Measurements from ENCODE around the gene CCDC136.

The CCDC136 gene

DNA sequence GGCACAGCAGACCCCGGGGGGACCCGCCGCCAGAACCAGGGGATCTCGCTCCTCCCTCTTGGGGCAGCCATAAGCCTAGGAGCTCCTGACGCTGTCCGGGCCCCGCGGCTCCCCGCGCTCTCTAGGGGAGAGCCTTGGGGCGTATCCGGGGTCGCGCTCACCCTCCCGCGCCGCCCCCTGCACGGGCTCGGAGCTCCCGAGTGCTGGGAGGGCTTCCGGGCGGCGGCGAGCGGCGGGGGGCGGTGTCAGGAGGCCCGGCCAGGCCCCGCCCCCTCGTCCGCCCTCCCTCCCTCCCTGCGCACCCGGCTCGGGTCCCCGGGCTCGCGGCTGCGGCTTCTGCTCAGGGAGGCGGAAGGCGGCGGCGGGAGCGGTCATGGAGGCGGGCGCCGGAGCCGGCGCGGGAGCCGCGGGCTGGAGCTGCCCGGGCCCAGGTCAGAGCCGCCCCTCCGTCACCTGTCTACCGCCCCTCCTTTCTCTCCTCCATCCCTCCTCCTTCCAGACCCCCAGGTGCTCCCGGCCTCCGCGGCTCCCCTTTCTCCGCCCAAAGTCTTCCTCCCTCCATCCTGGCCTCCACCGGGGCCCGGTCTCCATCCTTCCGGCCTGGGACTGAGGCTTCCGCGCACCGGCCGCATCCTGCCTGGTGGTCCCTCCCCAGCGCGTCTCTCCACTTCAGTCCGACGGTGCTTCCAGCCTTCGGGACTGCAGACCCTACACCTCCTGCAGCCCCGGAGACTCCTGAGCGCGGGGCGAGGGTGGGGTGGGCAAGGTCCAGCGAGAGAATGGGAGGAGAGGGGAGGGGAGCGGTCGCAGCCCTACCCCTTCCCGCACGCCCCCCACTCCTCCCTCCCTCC, at the start of gene CCDC136:
TSS of gene CCDC136 (plus strand) at position 848 of the 851 bp plus-strand sequence. CDS start 444 bp downstream, outside the sequence.
- FAIRE-seq (no peak), DNase-seq (ENCODE audit: insufficient read length, low spot score) (peak; percentile 47)
- TF ChIP-seq, protein P1, sequence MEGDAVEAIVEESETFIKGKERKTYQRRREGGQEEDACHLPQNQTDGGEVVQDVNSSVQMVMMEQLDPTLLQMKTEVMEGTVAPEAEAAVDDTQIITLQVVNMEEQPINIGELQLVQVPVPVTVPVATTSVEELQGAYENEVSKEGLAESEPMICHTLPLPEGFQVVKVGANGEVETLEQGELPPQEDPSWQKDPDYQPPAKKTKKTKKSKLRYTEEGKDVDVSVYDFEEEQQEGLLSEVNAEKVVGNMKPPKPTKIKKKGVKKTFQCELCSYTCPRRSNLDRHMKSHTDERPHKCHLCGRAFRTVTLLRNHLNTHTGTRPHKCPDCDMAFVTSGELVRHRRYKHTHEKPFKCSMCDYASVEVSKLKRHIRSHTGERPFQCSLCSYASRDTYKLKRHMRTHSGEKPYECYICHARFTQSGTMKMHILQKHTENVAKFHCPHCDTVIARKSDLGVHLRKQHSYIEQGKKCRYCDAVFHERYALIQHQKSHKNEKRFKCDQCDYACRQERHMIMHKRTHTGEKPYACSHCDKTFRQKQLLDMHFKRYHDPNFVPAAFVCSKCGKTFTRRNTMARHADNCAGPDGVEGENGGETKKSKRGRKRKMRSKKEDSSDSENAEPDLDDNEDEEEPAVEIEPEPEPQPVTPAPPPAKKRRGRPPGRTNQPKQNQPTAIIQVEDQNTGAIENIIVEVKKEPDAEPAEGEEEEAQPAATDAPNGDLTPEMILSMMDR (IDR thresholded peaks at IDR 0.05; ENCODE audit: insufficient read depth, missing control alignments): no peak

DNA sequence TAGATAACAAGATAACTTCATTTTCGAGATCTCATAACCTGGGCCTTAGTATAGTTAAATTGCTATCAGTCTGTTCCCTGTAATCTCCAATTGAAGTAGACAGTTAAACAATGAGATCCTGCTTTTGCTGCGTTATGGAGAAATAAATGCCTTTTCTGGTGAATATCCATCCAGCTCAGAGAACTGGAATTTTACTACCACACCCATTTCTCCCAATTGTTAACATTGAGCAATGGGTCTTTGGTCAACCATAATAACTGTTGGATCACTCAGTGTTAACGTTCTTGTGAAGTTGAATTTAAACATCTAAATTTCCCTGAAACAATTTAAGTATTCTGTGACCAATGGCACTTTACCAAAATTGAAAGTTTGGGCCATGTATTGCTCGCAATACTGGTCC, 49.6 kb upstream of the CCDC136 start:
- FAIRE-seq (no peak), DNase-seq (ENCODE audit: insufficient read length, low spot score) (no peak)
- TF ChIP-seq, protein P1 (IDR thresholded peaks at IDR 0.05; ENCODE audit: insufficient read depth, missing control alignments): no peak

DNA sequence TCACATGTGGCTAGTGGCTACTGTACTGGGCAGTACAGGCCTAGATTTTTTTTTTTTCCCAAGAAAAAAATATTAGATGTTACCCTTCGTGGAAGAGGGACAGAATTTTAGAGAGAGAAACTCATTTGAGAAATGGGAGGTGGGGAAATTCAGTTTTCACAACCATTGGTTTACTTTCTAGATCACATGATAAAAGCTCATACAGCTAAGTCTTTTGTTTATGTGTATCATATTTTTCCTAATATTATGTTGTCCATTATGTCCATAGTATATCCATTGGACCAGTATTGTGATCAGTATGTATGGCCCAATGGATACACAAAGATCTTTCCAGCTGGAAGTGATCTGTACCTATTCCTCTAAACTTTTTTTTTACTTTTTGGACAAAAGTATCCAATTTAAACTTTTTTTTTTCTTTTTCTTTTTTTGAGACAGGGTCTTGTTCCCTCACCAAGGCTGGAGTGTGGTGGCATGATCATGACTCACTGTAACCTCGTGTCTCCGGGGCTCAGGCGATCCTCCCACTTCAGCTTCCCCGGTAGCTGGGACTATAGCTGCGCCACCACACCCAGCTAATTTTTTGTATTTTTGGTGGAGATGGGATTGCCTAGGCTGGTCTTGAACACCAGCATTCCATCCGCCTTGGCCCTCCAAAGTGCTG, 48.5 kb upstream of the CCDC136 start:
- FAIRE-seq (no peak), DNase-seq (ENCODE audit: insufficient read length, low spot score) (no peak)
- TF ChIP-seq, protein P1 (IDR thresholded peaks at IDR 0.05; ENCODE audit: insufficient read depth, missing control alignments): no peak

DNA sequence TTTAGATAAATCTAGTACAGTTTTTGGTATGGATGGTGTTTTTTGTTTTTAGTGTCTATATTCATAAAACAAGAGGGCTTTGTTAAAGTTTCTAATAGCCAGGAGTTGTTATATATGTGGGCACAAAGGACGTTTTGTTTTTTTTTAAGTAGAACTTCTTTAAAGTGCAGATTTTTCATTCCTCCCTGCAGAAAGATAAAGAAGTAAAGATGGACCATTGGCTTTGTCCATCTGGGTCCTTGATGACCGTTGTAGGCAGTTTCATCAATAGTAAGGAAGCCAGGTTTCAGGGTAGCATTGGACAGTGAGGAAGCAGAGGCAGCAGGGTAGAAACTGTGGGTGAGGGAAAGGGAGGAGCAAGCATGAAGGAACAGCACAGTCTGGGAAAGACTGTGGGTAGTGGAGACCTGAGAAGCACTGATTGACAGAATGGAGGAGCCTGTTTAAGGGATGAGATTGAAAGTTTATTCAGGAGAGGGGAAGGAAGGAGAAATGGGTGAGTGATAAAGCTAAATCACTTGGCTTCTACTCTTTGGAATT, 47.3 kb upstream of the CCDC136 start:
- FAIRE-seq: no peak
- DNase-seq (ENCODE audit: insufficient read length, low spot score): no peak
- TF ChIP-seq, protein P1 (IDR thresholded peaks at IDR 0.05; ENCODE audit: insufficient read depth, missing control alignments): no peak

DNA sequence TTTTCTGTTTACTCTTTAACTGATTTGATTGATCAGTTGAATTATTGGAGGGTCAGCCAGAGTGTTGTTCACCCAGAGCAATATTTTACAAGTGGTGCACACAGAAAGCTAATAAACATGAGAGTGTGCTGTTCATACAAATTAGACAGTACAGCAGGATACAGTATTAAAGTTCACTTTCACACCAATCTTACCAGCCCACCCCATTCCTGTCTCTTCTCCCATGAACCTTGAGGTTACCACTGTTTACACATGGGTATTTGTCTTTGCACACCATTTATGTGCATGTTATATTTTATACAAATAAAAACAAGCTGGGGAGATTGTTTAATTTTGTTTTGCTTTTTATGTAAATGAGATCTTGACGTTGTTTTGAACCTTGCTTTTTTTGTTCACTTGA, 46.1 kb upstream of the CCDC136 start:
- TF ChIP-seq, protein P1 (IDR thresholded peaks at IDR 0.05; ENCODE audit: insufficient read depth, missing control alignments): no peak
- DNase-seq (ENCODE audit: insufficient read length, low spot score) (no peak), FAIRE-seq (no peak)

DNA sequence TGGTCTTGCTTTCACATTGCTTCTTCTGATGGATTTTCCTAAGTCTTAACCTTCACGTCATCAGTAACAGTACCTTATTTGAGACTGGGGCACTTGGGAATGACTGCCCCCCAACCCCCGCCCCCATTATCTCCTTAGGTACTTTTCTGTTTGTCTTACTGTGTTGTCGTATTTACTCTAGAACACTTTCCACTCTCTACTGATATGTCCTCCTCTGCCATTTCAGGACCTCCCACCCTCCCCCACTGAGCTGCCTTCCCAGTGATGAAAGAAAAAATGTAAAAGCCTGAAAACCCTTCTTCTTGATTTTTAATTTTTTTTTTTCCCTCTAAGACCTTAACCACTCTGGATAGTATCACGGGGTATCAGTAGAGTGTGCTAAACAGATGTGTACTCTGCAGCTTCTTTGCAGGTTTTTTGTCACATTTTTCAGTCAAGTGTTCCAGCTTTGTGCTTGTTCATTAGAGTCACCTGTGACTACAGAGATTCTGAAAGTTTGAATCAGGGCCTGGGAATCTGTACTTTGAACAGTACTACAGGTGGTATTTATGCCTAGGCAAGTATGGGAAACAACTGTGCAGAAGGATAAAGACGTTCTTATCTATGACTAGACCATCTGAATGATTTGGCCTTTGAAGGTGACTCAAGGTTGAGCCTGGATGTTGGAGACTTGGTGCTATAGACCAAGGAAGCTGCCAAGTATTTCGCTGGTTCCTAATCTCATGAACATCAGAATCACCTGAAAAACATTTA, 44.3 kb upstream of the CCDC136 start:
- no peak for FAIRE-seq

More for the DNA sequence above, 44.3 kb upstream of the CCDC136 start:
- TF ChIP-seq, protein P1 (IDR thresholded peaks at IDR 0.05; ENCODE audit: insufficient read depth, missing control alignments): no peak
- no peak for DNase-seq (ENCODE audit: insufficient read length, low spot score)

Data from D721Med (cell line).